Stimulated activated CD8-positive, alpha-beta memory T cell treated with anti-CD3 and anti-CD28 coated beads, Interleukin-4, amount 100 ng/mL, for 4 hours (primary cell): Measurements from ENCODE around the gene FBXL17.
"Not testable (repeated sequence)": the region's sequence is repeated elsewhere in the genome, so short reads cannot be mapped to it uniquely, and the experiment has no call there.

Source experiments
- DNase-seq, 2 donors: peaks; one replicate each; pipeline ENCODE4 v3.0.0-alpha.2; 2020; ENCODE audit warnings: low read depth in 2 of 2, low spot score in 1 of 2

Gene FBXL17

GRCh38 chr5:108381954-108382783 lies at the start of gene FBXL17:
Gene FBXL17 (minus strand): TSS chr5:108382098.
- DNase-seq = peak; percentile 72 to 85

GRCh38 chr5:108430931-108431608 lies 49.2 kb upstream of the FBXL17 start:
- DNase-seq = no peak

GRCh38 chr5:108421713-108422112 lies 39.8 kb upstream of the FBXL17 start:
- DNase-seq = no peak

- no peak for DNase-seq
Observed at GRCh38 chr5:108420755-108421154, 38.9 kb upstream of the FBXL17 start.

- no peak for DNase-seq
Observed at GRCh38 chr5:108420158-108420557, 38.3 kb upstream of the FBXL17 start.

GRCh38 chr5:108418197-108418596 lies 36.3 kb upstream of the FBXL17 start:
- DNase-seq = no peak

GRCh38 chr5:108417166-108417670 lies 35.3 kb upstream of the FBXL17 start:
- no peak for DNase-seq

GRCh38 chr5:108415726-108416125 lies 33.8 kb upstream of the FBXL17 start:
- no peak for DNase-seq

- no peak for DNase-seq
Observed at GRCh38 chr5:108409786-108410185, 27.9 kb upstream of the FBXL17 start.

GRCh38 chr5:108405201-108405600 lies 23.3 kb upstream of the FBXL17 start:
- not testable (repeated sequence) for DNase-seq

- no peak for DNase-seq
Observed at GRCh38 chr5:108398964-108399363, 17.1 kb upstream of the FBXL17 start.

GRCh38 chr5:108396837-108397236 lies 14.9 kb upstream of the FBXL17 start:
- DNase-seq = not testable (repeated sequence)

- DNase-seq = no peak
Observed at GRCh38 chr5:108387758-108388157, 5.9 kb upstream of the FBXL17 start.

GRCh38 chr5:108386345-108387061 lies 4.6 kb upstream of the FBXL17 start:
- DNase-seq = no peak

- no peak for DNase-seq
Observed at GRCh38 chr5:108384741-108385140, 2.8 kb upstream of the FBXL17 start.

- DNase-seq = no peak
Observed at GRCh38 chr5:108382784-108383330, 959 bp upstream of the FBXL17 start.

GRCh38 chr5:108381350-108381953 lies 446 bp downstream of the FBXL17 start:
- DNase-seq = peak; percentile 59

GRCh38 chr5:108380531-108381349 lies 1.2 kb downstream of the FBXL17 start:
- peak in 1 of 2 donors; percentile 30 for DNase-seq

- DNase-seq = no peak
Observed at GRCh38 chr5:108379722-108380530, 2.0 kb downstream of the FBXL17 start.
